HepG2 (cell line): Measurements from ENCODE around the gene CCDC106. TPM values are rescaled to one million over a fixed set of nuclear protein-coding genes. Genes with fewer than 3 reads are reported as not detected.

ENCODE experiments used
- HDAC1 ChIP-seq: sonication (generic); formaldehyde crosslinking; IDR thresholded peaks from 2 replicates; pipeline ENCODE4 v1.5.1; 2020; ENCODE audit warnings: mild to moderate bottlenecking, missing genetic modification reagents
- MAF1 ChIP-seq: sonication (generic); formaldehyde crosslinking; IDR thresholded peaks from 2 replicates; pipeline ENCODE4 v1.5.0; 2020; ENCODE audit warnings: missing genetic modification reagents, borderline replicate concordance
- MEIS2 ChIP-seq: sonication (generic); formaldehyde crosslinking; IDR thresholded peaks from 2 replicates; pipeline ENCODE4 v1.9.0; 2021; ENCODE audit warnings: mild to moderate bottlenecking, missing genetic modification reagents
- MIXL1 ChIP-seq: IDR thresholded peaks from 2 replicates; pipeline ENCODE4 v1.6.1; 2016
- PHF21A ChIP-seq: sonication (generic); formaldehyde crosslinking; IDR thresholded peaks from 2 replicates; pipeline ENCODE4 v1.5.0; 2020; ENCODE audit warnings: mild to moderate bottlenecking, missing genetic modification reagents
- U2AF2 ChIP-seq: fragments of 200-400 bp; formaldehyde crosslinking; IDR thresholded peaks from 2 replicates; pipeline ENCODE4 v1.6.1; 2017; ENCODE audit warnings: low read depth, mild to moderate bottlenecking, low read length
- ZBTB20 ChIP-seq: sonication (generic); formaldehyde crosslinking; IDR thresholded peaks from 2 replicates; pipeline ENCODE4 v1.8.1; 2023; ENCODE audit warnings: missing genetic modification reagents, low read depth, mild to moderate bottlenecking, borderline replicate concordance
- ZNF7 ChIP-seq: IDR thresholded peaks from 2 replicates; pipeline ENCODE4 v1.6.1; 2016; ENCODE audit warnings: missing biosample characterization, missing genetic modification reagents
- ZNF773 ChIP-seq: sonication (generic); formaldehyde crosslinking; IDR thresholded peaks from 2 replicates; pipeline ENCODE4 v1.4.0; 2020; ENCODE audit warnings: missing genetic modification reagents, borderline replicate concordance
- polyA plus RNA-seq, 8 experiments: library from polyadenylated mRNA; depleted of rRNA in 3 of 8; stranded (reverse) in 7 of 8; unstranded in 1 of 8; fragments of >200 nt; fragmentation: Illumina TruSeq in 4 of 8; extraction: Trizol in 4 of 8; gene quantifications; 2 replicates each; pipeline versions ENCODE4 v1.2.1 to v1.2.3, GENCODE V29; 2011 to 2016; ENCODE audit warnings: low read depth in 4 of 8, missing spikeins in 1 of 8, mixed read lengths in 1 of 8; ENCODE audit not compliant: insufficient read depth in 1 of 8
- total RNA-seq, 5 experiments: library from RNA; depleted of rRNA; stranded (reverse); fragments of >200 nt; fragmentation: Illumina TruSeq; extraction: Trizol; gene quantifications; 2 replicates each; pipeline ENCODE4 v1.2.3, GENCODE V29; 2016; ENCODE audit warnings: low read depth in 1 of 5
- TF ChIP-seq, protein P1 (sequence below): IDR thresholded peaks from 2 replicates; pipeline ENCODE4 v1.6.1; 2018; ENCODE audit warnings: missing genetic modification reagents
- TF ChIP-seq, protein P2 (sequence below), 2 experiments: sonication (generic) in 1 of 2; formaldehyde crosslinking in 1 of 2; IDR thresholded peaks; 2 replicates each; pipeline versions ENCODE4 v1.6.1 to v1.9.0; 2014 to 2022; ENCODE audit warnings: antibody characterized with exemption in 1 of 2, borderline replicate concordance in 1 of 2, inconsistent platforms in 1 of 2, low read depth in 1 of 2, missing genetic modification reagents in 1 of 2
- TF ChIP-seq, protein P3 (sequence below): sonication (generic); formaldehyde crosslinking; IDR thresholded peaks from 2 replicates; pipeline ENCODE4 v1.4.0; 2020; ENCODE audit warnings: missing genetic modification reagents
- TF ChIP-seq, protein P4 (sequence below): sonication (generic); formaldehyde crosslinking; IDR thresholded peaks from 2 replicates; pipeline ENCODE4 v1.8.0; 2022; ENCODE audit warnings: mild to moderate bottlenecking, missing genetic modification reagents, moderate library complexity
- TF ChIP-seq, protein P5 (sequence below): sonication (generic); formaldehyde crosslinking; IDR thresholded peaks from 2 replicates; pipeline ENCODE4 v1.4.0; 2020; ENCODE audit warnings: missing genetic modification reagents

The CCDC106 gene
- total and polyA plus RNA-seq, 2 of the 13 experiments (the other 11 are each of a cell fraction or from before 2014, with no cell fraction given): 4.7 to 8.8 TPM

DNA sequence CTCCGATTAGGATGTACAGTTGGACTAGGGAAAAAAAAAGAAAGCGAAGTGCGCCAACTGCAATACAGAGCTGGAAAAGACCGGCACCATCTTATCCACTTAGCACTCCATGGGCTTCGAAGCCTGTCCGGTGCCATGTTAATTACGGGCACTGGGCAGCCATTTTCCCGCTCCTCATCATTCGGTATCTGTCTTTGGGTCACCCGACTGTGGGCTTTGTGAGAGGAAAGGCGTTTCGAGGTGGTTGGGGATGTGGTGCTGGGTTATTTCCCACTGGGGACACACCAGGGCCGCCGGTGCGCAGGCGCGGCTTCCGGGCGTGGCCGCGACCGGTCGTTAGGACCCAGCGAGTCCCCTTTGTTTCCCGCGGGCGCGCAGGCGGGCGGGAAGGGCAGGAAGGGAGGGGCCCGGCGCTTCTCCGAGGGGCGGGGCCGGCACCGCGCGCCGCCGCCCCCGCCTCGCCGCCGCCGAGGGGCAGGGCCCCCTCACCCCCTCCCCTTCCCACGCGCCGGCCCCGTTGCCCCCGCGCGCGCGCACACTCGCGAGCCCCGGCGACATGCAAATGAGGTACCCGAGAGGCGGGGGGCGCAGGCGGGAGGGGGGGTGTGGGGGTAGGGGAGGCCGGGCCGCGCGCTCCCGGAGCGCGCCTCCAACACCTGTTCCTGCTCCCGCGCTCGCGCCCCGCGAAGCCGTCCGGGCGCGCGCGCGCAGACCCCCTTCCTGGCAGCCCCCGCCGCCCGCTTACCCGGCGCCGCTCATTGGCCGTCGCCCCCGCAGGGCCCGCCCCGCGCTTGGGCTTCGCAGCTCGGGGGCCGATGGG, 48.0 kb upstream of the CCDC106 start, which contains the start of gene ZNF524 (continued):
- TF ChIP-seq MEIS2 (CRISPR knock-in tag) (0 out of 2 replicates have a peak, but pooled peaks have one; percentile 2), ZNF773 (CRISPR knock-in tag) (no peak), PHF21A (CRISPR knock-in tag) (no peak), ZNF7 (CRISPR knock-in tag) (no peak), HDAC1 (CRISPR knock-in tag) (peak; percentile 40), U2AF2 (no peak), MAF1 (no peak), ZBTB20 (CRISPR knock-in tag) (0 out of 2 replicates have a peak, but pooled peaks have one; percentile 35), MIXL1 (peak; percentile 69)
- TF ChIP-seq, protein P1, sequence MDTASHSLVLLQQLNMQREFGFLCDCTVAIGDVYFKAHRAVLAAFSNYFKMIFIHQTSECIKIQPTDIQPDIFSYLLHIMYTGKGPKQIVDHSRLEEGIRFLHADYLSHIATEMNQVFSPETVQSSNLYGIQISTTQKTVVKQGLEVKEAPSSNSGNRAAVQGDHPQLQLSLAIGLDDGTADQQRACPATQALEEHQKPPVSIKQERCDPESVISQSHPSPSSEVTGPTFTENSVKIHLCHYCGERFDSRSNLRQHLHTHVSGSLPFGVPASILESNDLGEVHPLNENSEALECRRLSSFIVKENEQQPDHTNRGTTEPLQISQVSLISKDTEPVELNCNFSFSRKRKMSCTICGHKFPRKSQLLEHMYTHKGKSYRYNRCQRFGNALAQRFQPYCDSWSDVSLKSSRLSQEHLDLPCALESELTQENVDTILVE (CRISPR knock-in tag): no peak
- TF ChIP-seq, protein P2, sequence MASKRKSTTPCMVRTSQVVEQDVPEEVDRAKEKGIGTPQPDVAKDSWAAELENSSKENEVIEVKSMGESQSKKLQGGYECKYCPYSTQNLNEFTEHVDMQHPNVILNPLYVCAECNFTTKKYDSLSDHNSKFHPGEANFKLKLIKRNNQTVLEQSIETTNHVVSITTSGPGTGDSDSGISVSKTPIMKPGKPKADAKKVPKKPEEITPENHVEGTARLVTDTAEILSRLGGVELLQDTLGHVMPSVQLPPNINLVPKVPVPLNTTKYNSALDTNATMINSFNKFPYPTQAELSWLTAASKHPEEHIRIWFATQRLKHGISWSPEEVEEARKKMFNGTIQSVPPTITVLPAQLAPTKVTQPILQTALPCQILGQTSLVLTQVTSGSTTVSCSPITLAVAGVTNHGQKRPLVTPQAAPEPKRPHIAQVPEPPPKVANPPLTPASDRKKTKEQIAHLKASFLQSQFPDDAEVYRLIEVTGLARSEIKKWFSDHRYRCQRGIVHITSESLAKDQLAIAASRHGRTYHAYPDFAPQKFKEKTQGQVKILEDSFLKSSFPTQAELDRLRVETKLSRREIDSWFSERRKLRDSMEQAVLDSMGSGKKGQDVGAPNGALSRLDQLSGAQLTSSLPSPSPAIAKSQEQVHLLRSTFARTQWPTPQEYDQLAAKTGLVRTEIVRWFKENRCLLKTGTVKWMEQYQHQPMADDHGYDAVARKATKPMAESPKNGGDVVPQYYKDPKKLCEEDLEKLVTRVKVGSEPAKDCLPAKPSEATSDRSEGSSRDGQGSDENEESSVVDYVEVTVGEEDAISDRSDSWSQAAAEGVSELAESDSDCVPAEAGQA (IDR thresholded peaks at IDR 0.05; ENCODE audit: low read depth): peak; percentile 92
- TF ChIP-seq, protein P2 (CRISPR knock-in tag; IDR thresholded peaks at IDR 0.05; ENCODE audit: borderline replicate concordance): no peak; the same call in 1 of the 2 replicates
- TF ChIP-seq, protein P3, sequence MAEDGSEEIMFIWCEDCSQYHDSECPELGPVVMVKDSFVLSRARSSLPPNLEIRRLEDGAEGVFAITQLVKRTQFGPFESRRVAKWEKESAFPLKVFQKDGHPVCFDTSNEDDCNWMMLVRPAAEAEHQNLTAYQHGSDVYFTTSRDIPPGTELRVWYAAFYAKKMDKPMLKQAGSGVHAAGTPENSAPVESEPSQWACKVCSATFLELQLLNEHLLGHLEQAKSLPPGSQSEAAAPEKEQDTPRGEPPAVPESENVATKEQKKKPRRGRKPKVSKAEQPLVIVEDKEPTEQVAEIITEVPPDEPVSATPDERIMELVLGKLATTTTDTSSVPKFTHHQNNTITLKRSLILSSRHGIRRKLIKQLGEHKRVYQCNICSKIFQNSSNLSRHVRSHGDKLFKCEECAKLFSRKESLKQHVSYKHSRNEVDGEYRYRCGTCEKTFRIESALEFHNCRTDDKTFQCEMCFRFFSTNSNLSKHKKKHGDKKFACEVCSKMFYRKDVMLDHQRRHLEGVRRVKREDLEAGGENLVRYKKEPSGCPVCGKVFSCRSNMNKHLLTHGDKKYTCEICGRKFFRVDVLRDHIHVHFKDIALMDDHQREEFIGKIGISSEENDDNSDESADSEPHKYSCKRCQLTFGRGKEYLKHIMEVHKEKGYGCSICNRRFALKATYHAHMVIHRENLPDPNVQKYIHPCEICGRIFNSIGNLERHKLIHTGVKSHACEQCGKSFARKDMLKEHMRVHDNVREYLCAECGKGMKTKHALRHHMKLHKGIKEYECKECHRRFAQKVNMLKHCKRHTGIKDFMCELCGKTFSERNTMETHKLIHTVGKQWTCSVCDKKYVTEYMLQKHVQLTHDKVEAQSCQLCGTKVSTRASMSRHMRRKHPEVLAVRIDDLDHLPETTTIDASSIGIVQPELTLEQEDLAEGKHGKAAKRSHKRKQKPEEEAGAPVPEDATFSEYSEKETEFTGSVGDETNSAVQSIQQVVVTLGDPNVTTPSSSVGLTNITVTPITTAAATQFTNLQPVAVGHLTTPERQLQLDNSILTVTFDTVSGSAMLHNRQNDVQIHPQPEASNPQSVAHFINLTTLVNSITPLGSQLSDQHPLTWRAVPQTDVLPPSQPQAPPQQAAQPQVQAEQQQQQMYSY (CRISPR knock-in tag): no peak
- TF ChIP-seq, protein P4, sequence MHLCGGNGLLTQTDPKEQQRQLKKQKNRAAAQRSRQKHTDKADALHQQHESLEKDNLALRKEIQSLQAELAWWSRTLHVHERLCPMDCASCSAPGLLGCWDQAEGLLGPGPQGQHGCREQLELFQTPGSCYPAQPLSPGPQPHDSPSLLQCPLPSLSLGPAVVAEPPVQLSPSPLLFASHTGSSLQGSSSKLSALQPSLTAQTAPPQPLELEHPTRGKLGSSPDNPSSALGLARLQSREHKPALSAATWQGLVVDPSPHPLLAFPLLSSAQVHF: no peak
- TF ChIP-seq, protein P5, sequence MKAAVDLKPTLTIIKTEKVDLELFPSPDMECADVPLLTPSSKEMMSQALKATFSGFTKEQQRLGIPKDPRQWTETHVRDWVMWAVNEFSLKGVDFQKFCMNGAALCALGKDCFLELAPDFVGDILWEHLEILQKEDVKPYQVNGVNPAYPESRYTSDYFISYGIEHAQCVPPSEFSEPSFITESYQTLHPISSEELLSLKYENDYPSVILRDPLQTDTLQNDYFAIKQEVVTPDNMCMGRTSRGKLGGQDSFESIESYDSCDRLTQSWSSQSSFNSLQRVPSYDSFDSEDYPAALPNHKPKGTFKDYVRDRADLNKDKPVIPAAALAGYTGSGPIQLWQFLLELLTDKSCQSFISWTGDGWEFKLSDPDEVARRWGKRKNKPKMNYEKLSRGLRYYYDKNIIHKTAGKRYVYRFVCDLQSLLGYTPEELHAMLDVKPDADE: 0 out of 2 replicates have a peak, but pooled peaks have one; percentile 56
